Measurements from ENCODE around the gene DEDD.

Gene DEDD

GRCh38 chr1:161090617-161091016, 41.9 kb downstream of the DEDD start:
- no peak overlapping the region for H3K27ac ChIP-seq
- intact Hi-C loops (cut with DNase I; ENCODE audit: low total_unique reads): loop anchor here (10.0 kb wide), 1 partner anchor 96 kb away; no protein-coding TSS in a partner anchor
- H3K4me3 ChIP-seq: no peak overlapping the region
- peaks cover 0 to 24% of the 10 kb centered on the region in 2 donors for H3K27me3 ChIP-seq
- H3K4me1 ChIP-seq: no peaks in the 10 kb centered on the region
- no peaks in the 10 kb centered on the region for H3K9me3 ChIP-seq
- no peak for TF ChIP-seq CTCF (IDR thresholded peaks at IDR 0.05)
- DNase-seq: no peak
- H3K36me3 ChIP-seq: no peaks in the 10 kb centered on the region

- Histone ChIP-seq H3K27ac (no peak overlapping the region), H3K9me3 (no peaks in the 10 kb centered on the region), H3K36me3 (no peaks in the 10 kb centered on the region), H3K4me3 (no peak overlapping the region), H3K27me3 (peaks cover 0 to 24% of the 10 kb centered on the region in 2 donors), H3K4me1 (no peaks in the 10 kb centered on the region)
- intact Hi-C loops (cut with DNase I; ENCODE audit: low total_unique reads): loop anchor here (10.0 kb wide), 1 partner anchor 95 kb away; no protein-coding TSS in a partner anchor
- peak in 1 of 2 donors; percentile 7 for DNase-seq
- TF ChIP-seq CTCF (IDR thresholded peaks at IDR 0.05): no peak
Measured at GRCh38 chr1:161089938-161090337, 42.5 kb downstream of the DEDD start.

GRCh38 chr1:161089251-161089924, 43.1 kb downstream of the DEDD start, which contains the start of gene NECTIN4:
Gene NECTIN4, minus strand, starts transcription at chr1:161089558. Its CDS starts 262 bp downstream, at chr1:161089296.
- peak in 1 of 2 donors; percentile 54 for DNase-seq
- no peak for TF ChIP-seq CTCF (IDR thresholded peaks at IDR 0.05)
- Histone ChIP-seq H3K4me3 (no peak within 1 kb of the TSS), H3K4me1 (no peaks in the 10 kb centered on the region), H3K27me3 (peaks cover 0 to 24% of the 10 kb centered on the region in 2 donors), H3K27ac (no peak within 1 kb of the TSS), H3K36me3 (no peaks in the 10 kb centered on the region), H3K9me3 (no peaks in the 10 kb centered on the region)
- intact Hi-C loops (cut with DNase I; ENCODE audit: low total_unique reads): no loop called here

- TF ChIP-seq CTCF (IDR thresholded peaks at IDR 0.05): no peak
Measured at GRCh38 chr1:161088587-161089110, 43.8 kb downstream of the DEDD start.

GRCh38 chr1:161086457-161086856, 46.0 kb downstream of the DEDD start:
- Histone ChIP-seq H3K27ac (no peak overlapping the region), H3K4me1 (peaks cover 0 to 9% (median 0%) of the 10 kb centered on the region in 4 donors), H3K36me3 (no peaks in the 10 kb centered on the region), H3K27me3 (peaks cover 0 to 24% of the 10 kb centered on the region in 2 donors), H3K4me3 (no peak overlapping the region), H3K9me3 (no peaks in the 10 kb centered on the region)
- intact Hi-C loops (cut with DNase I; ENCODE audit: low total_unique reads): no loop called here
- TF ChIP-seq CTCF (IDR thresholded peaks at IDR 0.05): no peak
- DNase-seq: no peak

More at GRCh38 chr1:161088587-161089110, 43.8 kb downstream of the DEDD start:
- DNase-seq: no peak
- peaks cover 0 to 24% of the 10 kb centered on the region in 2 donors for H3K27me3 ChIP-seq
- intact Hi-C loops (cut with DNase I; ENCODE audit: low total_unique reads): no loop called here
- H3K4me3 ChIP-seq: no peak overlapping the region
- H3K27ac ChIP-seq: no peak overlapping the region
- no peaks in the 10 kb centered on the region for H3K9me3 ChIP-seq
- no peaks in the 10 kb centered on the region for H3K36me3 ChIP-seq
- H3K4me1 ChIP-seq: peaks cover 0 to 3% (median 0%) of the 10 kb centered on the region in 4 donors

Measured in tibial artery (tissue), 4 donors.